ENCODE data around the gene PPIA.
A peak's percentile ranks its signal among the peaks of the same experiment; 100 is the strongest.

The PPIA gene

DNA sequence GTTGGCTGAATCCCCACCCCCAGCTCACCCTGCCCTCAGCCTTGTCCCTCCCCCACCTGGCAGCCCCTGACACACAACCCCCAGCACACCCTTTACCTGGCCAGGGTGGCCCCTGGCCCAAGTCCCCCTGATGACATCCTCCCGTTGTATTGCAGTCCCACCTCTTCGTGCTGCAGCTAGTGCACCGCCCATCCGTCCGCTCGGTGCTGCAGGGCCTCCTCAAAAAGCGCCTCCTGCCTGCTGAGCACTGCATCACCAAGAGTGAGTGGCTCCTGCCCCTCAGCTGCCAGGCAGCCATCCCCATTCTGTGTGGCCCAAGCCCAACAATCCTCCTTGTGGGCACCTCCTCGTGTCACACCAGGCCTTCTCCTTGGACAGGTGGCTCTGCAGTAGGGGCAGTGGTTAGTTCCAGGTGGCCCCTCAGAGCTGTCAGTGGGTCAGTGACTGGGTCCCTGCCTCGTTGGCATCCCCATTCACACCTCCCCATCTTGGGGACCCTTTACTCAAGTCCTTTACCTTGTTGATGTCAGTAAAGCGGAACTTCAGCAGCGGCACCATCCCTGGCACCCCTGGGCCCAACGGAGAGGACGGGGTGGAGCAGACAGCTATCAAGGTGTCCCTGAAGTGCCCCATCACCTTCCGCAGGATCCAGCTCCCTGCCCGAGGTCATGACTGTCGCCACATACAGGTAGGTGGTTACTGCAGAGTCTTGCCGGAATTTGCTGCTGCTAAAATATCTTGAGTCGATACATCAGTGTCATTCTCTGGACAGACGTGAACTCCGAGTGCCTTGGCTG, 33.6 kb upstream of the PPIA start:
- DNase-seq (ENCODE audit: low read depth in 1 of 2, low spot score in 1 of 2) = no peak
- H3K27me3 ChIP-seq (ENCODE audit: insufficient read depth, poor library complexity, severe bottlenecking) = no peaks in the 10 kb centered on the region
- H3K4me3 ChIP-seq (replicated peaks; ENCODE audit: insufficient read depth, low read length) = no peak overlapping the region
- no peak for TF ChIP-seq POLR2AphosphoS5 (IDR thresholded peaks at IDR 0.05; ENCODE audit: low read depth)
- no peak for TF ChIP-seq GABPA (IDR thresholded peaks at IDR 0.05; ENCODE audit: low read depth)
- TF ChIP-seq, protein P1, sequence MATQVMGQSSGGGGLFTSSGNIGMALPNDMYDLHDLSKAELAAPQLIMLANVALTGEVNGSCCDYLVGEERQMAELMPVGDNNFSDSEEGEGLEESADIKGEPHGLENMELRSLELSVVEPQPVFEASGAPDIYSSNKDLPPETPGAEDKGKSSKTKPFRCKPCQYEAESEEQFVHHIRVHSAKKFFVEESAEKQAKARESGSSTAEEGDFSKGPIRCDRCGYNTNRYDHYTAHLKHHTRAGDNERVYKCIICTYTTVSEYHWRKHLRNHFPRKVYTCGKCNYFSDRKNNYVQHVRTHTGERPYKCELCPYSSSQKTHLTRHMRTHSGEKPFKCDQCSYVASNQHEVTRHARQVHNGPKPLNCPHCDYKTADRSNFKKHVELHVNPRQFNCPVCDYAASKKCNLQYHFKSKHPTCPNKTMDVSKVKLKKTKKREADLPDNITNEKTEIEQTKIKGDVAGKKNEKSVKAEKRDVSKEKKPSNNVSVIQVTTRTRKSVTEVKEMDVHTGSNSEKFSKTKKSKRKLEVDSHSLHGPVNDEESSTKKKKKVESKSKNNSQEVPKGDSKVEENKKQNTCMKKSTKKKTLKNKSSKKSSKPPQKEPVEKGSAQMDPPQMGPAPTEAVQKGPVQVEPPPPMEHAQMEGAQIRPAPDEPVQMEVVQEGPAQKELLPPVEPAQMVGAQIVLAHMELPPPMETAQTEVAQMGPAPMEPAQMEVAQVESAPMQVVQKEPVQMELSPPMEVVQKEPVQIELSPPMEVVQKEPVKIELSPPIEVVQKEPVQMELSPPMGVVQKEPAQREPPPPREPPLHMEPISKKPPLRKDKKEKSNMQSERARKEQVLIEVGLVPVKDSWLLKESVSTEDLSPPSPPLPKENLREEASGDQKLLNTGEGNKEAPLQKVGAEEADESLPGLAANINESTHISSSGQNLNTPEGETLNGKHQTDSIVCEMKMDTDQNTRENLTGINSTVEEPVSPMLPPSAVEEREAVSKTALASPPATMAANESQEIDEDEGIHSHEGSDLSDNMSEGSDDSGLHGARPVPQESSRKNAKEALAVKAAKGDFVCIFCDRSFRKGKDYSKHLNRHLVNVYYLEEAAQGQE (IDR thresholded peaks at IDR 0.05; ENCODE audit: insufficient replicate concordance, low read depth) = no peak
- TF ChIP-seq, protein P2, sequence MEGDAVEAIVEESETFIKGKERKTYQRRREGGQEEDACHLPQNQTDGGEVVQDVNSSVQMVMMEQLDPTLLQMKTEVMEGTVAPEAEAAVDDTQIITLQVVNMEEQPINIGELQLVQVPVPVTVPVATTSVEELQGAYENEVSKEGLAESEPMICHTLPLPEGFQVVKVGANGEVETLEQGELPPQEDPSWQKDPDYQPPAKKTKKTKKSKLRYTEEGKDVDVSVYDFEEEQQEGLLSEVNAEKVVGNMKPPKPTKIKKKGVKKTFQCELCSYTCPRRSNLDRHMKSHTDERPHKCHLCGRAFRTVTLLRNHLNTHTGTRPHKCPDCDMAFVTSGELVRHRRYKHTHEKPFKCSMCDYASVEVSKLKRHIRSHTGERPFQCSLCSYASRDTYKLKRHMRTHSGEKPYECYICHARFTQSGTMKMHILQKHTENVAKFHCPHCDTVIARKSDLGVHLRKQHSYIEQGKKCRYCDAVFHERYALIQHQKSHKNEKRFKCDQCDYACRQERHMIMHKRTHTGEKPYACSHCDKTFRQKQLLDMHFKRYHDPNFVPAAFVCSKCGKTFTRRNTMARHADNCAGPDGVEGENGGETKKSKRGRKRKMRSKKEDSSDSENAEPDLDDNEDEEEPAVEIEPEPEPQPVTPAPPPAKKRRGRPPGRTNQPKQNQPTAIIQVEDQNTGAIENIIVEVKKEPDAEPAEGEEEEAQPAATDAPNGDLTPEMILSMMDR (IDR thresholded peaks at IDR 0.05; ENCODE audit: insufficient read depth, low read length) = no peak
- TF ChIP-seq SPI1 (IDR thresholded peaks at IDR 0.05; ENCODE audit: borderline replicate concordance, low read depth) = no peak
- no peak overlapping the region for H3K27ac ChIP-seq (replicated peaks)

DNA sequence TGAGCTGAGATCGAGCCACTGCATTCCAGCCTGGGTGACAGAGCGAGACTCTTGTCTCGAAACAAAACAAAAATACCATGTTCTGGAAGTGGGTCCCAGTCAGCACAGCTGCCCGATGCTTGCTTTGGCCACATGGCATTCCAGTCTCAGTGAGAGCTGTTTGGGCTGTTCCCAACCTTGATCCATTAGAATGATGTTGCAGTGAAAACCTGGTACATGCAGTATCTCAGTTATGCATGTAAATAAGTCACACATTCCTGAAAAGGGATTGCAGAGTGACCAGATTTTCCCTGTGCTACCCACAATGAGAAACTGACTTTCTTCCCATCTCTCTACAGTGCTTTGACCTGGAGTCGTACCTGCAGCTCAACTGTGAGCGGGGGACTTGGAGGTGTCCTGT, 32.4 kb upstream of the PPIA start:
- H3K27ac ChIP-seq (replicated peaks) = no peak overlapping the region
- H3K4me3 ChIP-seq (replicated peaks; ENCODE audit: insufficient read depth, low read length) = no peak overlapping the region
- DNase-seq (ENCODE audit: low read depth in 1 of 2, low spot score in 1 of 2) = no peak
- no peaks in the 10 kb centered on the region for H3K27me3 ChIP-seq (ENCODE audit: insufficient read depth, poor library complexity, severe bottlenecking)
- TF ChIP-seq, protein P1 (IDR thresholded peaks at IDR 0.05; ENCODE audit: insufficient replicate concordance, low read depth) = no peak

DNA sequence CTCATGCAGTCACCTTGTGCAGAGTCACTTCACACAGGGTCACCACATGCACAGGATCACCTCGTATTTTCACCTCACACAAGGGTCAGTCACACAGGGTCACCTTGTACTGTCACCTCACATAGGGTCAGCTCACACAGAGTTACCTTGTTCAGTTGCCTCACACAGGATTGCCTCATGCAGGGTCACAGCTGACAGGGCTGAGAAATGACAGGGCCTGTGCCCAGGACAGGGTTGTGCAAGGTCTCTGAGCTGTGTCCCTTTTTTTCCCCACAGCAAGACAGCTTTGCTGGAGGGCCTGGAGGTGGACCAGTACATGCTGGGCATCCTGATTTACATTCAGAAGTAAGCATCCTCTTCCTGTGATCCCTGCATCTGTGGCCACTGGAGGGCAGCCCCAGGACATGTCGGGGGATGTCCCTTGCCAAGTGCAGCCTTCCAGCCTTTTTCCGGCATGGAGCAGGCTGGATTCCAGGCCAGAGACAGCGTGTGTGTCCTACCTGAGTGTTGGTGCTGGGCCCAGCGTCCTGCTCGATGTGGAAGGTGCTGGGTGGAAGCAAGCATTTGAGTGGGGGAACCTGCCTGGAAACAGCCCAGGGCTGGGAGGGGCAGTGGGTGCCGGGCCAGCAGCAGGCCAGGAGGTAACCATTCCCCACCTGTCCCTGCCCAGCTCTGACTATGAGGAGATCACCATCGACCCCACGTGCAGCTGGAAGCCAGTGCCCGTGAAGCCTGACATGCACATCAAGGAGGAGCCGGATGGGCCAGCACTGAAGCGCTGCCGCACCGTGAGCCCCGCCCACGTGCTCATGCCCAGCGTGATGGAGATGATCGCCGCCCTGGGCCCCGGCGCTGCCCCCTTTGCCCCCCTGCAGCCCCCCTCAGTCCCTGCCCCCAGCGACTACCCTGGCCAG, 31.6 kb upstream of the PPIA start:
- Histone ChIP-seq H3K27ac (replicated peaks) (no peak overlapping the region), H3K27me3 (ENCODE audit: insufficient read depth, poor library complexity, severe bottlenecking) (no peaks in the 10 kb centered on the region), H3K4me3 (replicated peaks; ENCODE audit: insufficient read depth, low read length) (no peak overlapping the region)
- TF ChIP-seq GABPA (IDR thresholded peaks at IDR 0.05; ENCODE audit: low read depth) (no peak), POLR2AphosphoS5 (IDR thresholded peaks at IDR 0.05; ENCODE audit: low read depth) (no peak), SPI1 (IDR thresholded peaks at IDR 0.05; ENCODE audit: borderline replicate concordance, low read depth) (no peak)
- TF ChIP-seq, protein P2 (IDR thresholded peaks at IDR 0.05; ENCODE audit: insufficient read depth, low read length) = no peak
- TF ChIP-seq, protein P1 (IDR thresholded peaks at IDR 0.05; ENCODE audit: insufficient replicate concordance, low read depth) = no peak
- peak in 1 of 2 experiments; percentile 33 for DNase-seq (ENCODE audit: low read depth in 1 of 2, low spot score in 1 of 2)

Data from HL-60 (cell line).